ENCODE results near the gene STX1B. TPM values are rescaled to one million over a fixed set of nuclear protein-coding genes. Genes with fewer than 3 reads are reported as not detected.
A peak's percentile ranks its signal among the peaks of the same experiment; 100 is the strongest.

Gene STX1B
- total RNA-seq = 1 to 10 TPM in 1 of 3 donors, under 1 TPM in 2; 0.14 to 1.6 (median 0.32) TPM
- 0.20 TPM for total RNA-seq (2013)

GRCh38 chr16:31010585-31011325, at the start of gene STX1B:
Gene STX1B (minus strand): TSS chr16:31010638. CDS start chr16:31010396, 242 bp downstream.
- 9% methylated on average over 39 of the region's 45 CpGs for WGBS (ENCODE audit: insufficient coverage)
- H3K9me3 Mint-ChIP-seq = no peaks in the 10 kb centered on the region
- peaks cover 17% of the 10 kb centered on the region for H3K27me3 ChIP-seq (ENCODE audit: control insufficient read depth, insufficient read depth, low read length)
- H3K4me1 Mint-ChIP-seq = peaks cover 0 to 20% of the 10 kb centered on the region in 2 donors
- H3K4me1 ChIP-seq (ENCODE audit: control insufficient read depth, insufficient read depth, low read length) = peaks cover 7% of the 10 kb centered on the region
- peak in 2 of 3 donors; percentile 54 to 59 for ATAC-seq
- H3K27ac Mint-ChIP-seq = no peak within 1 kb of the TSS
- no peaks in the 10 kb centered on the region for H3K36me3 Mint-ChIP-seq
- H3K4me3 ChIP-seq (ENCODE audit: low read length) = no peak within 1 kb of the TSS
- no peak for TF ChIP-seq CTCF (IDR thresholded peaks at IDR 0.05)
- H3K4me3 Mint-ChIP-seq = peak within 1 kb of the TSS; percentile 74
- no peak within 1 kb of the TSS for H3K27ac ChIP-seq (ENCODE audit: low read length)
- peaks cover 32 to 52% of the 10 kb centered on the region in 2 donors for H3K27me3 Mint-ChIP-seq (ENCODE audit: low read depth in 2 of 2)
- no peaks in the 10 kb centered on the region for H3K9me3 ChIP-seq (ENCODE audit: control insufficient read depth, insufficient read depth, low read length)
- intact Hi-C loops (cut with micrococcal nuclease) = no loop called here
- DNase-seq = peak in 1 of 2 donors; percentile 70
- no peaks in the 10 kb centered on the region for H3K36me3 ChIP-seq (ENCODE audit: control insufficient read depth, insufficient read depth, low read length)

- no peak for ATAC-seq
- Histone ChIP-seq H3K27ac (ENCODE audit: low read length) (no peak overlapping the region), H3K4me3 (ENCODE audit: low read length) (no peak overlapping the region), H3K9me3 (ENCODE audit: control insufficient read depth, insufficient read depth, low read length) (no peaks in the 10 kb centered on the region), H3K27me3 (ENCODE audit: control insufficient read depth, insufficient read depth, low read length) (no peaks in the 10 kb centered on the region), H3K4me1 (ENCODE audit: control insufficient read depth, insufficient read depth, low read length) (peaks cover 1% of the 10 kb centered on the region), H3K36me3 (ENCODE audit: control insufficient read depth, insufficient read depth, low read length) (peaks cover 5% of the 10 kb centered on the region)
- 94% methylated on average over 4 of the region's 4 CpGs for WGBS (ENCODE audit: insufficient coverage)
- Mint-ChIP-seq H3K4me3 (no peak overlapping the region), H3K9me3 (no peaks in the 10 kb centered on the region), H3K4me1 (peaks cover 0 to 11% of the 10 kb centered on the region in 2 donors), H3K27me3 (ENCODE audit: low read depth in 2 of 2) (no peaks in the 10 kb centered on the region), H3K36me3 (no peaks in the 10 kb centered on the region), H3K27ac (no peak overlapping the region)
- intact Hi-C loops (cut with micrococcal nuclease) = no loop called here
- no peak for TF ChIP-seq CTCF (IDR thresholded peaks at IDR 0.05)
- no peak for DNase-seq
Observed at GRCh38 chr16:31055613-31056012, 45.2 kb upstream of the STX1B start.

GRCh38 chr16:31052114-31052513, 41.7 kb upstream of the STX1B start:
- H3K36me3 ChIP-seq (ENCODE audit: control insufficient read depth, insufficient read depth, low read length) = no peaks in the 10 kb centered on the region
- Mint-ChIP-seq H3K4me3 (no peak overlapping the region), H3K36me3 (no peaks in the 10 kb centered on the region), H3K27ac (no peak overlapping the region), H3K9me3 (no peaks in the 10 kb centered on the region), H3K4me1 (peaks cover 0 to 9% of the 10 kb centered on the region in 2 donors), H3K27me3 (ENCODE audit: low read depth in 2 of 2) (no peaks in the 10 kb centered on the region)
- TF ChIP-seq CTCF (IDR thresholded peaks at IDR 0.05) = no peak
- ATAC-seq = no peak
- 83% methylated on average over 2 of the region's 2 CpGs for WGBS (ENCODE audit: insufficient coverage)
- no peaks in the 10 kb centered on the region for H3K4me1 ChIP-seq (ENCODE audit: control insufficient read depth, insufficient read depth, low read length)
- intact Hi-C loops (cut with micrococcal nuclease) = no loop called here
- no peak overlapping the region for H3K27ac ChIP-seq (ENCODE audit: low read length)
- no peak overlapping the region for H3K4me3 ChIP-seq (ENCODE audit: low read length)
- H3K9me3 ChIP-seq (ENCODE audit: control insufficient read depth, insufficient read depth, low read length) = no peaks in the 10 kb centered on the region
- no peak for DNase-seq
- H3K27me3 ChIP-seq (ENCODE audit: control insufficient read depth, insufficient read depth, low read length) = no peaks in the 10 kb centered on the region
